Large intestine (tissue), 3 donors: Measurements from ENCODE around the gene NUDT9. TPM values are rescaled to one million over a fixed set of nuclear protein-coding genes. Genes with fewer than 3 reads are reported as not detected.
"Not testable (repeated sequence)": the region's sequence is repeated elsewhere in the genome, so short reads cannot be mapped to it uniquely, and the experiment has no call there.

Experiments
- DNase-seq, 2 donors: peaks; one replicate each; pipeline versions ENCODE4 v3.0.0 to v3.0.0-alpha.2; 2013
- H3K27ac ChIP-seq: one replicate; pipeline ENCODE4 v1.5.1; 2013; ENCODE audit warnings: low read length
- H3K27me3 ChIP-seq: 2 replicates; pipeline ENCODE4 v1.6.1; 2013; ENCODE audit warnings: low read length; ENCODE audit not compliant: control insufficient read depth, insufficient read depth
- H3K36me3 ChIP-seq: 2 replicates; pipeline ENCODE4 v1.6.1; 2013; ENCODE audit warnings: low read length; ENCODE audit not compliant: control insufficient read depth, insufficient read depth
- H3K4me1 ChIP-seq: one replicate; pipeline ENCODE4 v1.6.1; 2013; ENCODE audit warnings: low read length; ENCODE audit not compliant: control insufficient read depth, insufficient read depth
- H3K4me3 ChIP-seq: one replicate; pipeline ENCODE4 v1.5.1; 2013; ENCODE audit warnings: low read length
- H3K9me3 ChIP-seq: one replicate; pipeline ENCODE4 v1.6.1; 2013; ENCODE audit warnings: mild to moderate bottlenecking, low read depth, low read length, moderate library complexity; ENCODE audit not compliant: control insufficient read depth
- WGBS: methylation state at CpG from one replicate; pipeline ENCODE4 v1.1.5; 2013; ENCODE audit warnings: low lambda C conversion rate; ENCODE audit not compliant: insufficient coverage; 5-methylcytosine and 5-hydroxymethylcytosine counted together
- polyA plus RNA-seq: library from polyadenylated mRNA; unstranded; fragments of 120-200 nt; gene quantifications from one replicate; pipeline ENCODE4 v1.2.1, GENCODE V29; 2013

NUDT9 gene
- polyA plus RNA-seq, 1 donor: 71.8 TPM

DNA sequence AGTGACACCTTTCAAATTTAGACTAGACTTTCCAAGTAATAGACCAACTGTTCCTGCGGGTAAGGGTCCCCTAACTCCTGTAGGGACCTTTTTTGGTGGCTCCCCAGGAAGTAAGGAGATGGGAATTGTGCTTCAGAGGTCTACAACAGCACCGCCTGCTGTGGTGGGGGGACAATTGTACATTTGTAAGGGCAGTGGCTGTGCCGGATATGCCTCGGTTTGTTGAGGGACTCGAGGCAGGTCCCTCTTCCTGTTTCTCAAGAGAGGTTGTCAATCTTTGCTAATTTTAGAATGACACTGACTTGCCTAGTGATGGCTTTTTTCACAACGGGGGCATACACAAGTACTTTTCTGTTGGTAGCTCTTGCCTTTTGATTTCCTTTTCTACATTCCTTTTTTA, 15.9 kb upstream of the NUDT9 start:
- Histone ChIP-seq H3K36me3 (no peaks in the 10 kb centered on the region), H3K27me3 (no peaks in the 10 kb centered on the region), H3K4me3 (no peak overlapping the region), H3K9me3 (no peaks in the 10 kb centered on the region), H3K4me1 (peaks cover 37% of the 10 kb centered on the region), H3K27ac (peak overlapping the region; percentile 3)
- 50% methylated on average over 1 of the region's 6 CpGs for WGBS
- no peak for DNase-seq

GRCh38 chr4:87406902-87407301, 15.5 kb upstream of the NUDT9 start:
- peak in 1 of 2 donors; percentile 54 for DNase-seq
- not testable (repeated sequence) for H3K27me3 ChIP-seq, H3K36me3 ChIP-seq, H3K4me3 ChIP-seq, H3K9me3 ChIP-seq
- H3K4me1 ChIP-seq: peaks cover 37% of the 10 kb centered on the region
- WGBS: no CpG with 5 or more reads among the region's 4 CpGs
- H3K27ac ChIP-seq: peak overlapping the region; percentile 42

DNA sequence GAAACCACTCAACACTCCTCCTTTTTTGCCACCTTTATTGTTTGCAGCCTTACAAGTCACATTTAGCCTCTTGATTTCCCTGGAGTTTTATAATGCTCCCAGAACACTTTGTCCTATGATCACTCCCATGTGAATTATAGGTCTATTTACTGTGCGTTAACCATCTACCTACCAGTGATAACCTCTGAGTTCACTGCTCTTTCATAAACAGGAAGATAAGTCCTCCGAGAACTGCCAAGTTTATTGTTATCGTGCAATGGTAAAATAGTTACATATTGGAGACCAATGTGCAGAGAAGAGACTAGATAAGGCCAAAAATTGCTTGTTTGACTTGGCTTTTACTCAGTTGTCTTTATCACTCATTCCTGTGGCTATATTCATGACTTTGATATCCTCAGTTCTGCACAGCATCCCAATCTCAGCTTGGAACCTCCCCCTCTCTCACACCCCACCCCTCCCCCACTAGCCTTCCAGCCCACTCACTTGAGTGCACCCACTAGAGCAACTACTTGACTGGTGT, 12.9 kb upstream of the NUDT9 start:
- peak; percentile 85 to 94 for DNase-seq
- WGBS: no CpG with 5 or more reads among the region's 3 CpGs
- Histone ChIP-seq H3K36me3 (no peaks in the 10 kb centered on the region), H3K27ac (peak overlapping the region; percentile 85), H3K4me1 (peaks cover 37% of the 10 kb centered on the region), H3K4me3 (no peak overlapping the region), H3K27me3 (no peaks in the 10 kb centered on the region), H3K9me3 (no peaks in the 10 kb centered on the region)

- H3K36me3 ChIP-seq: no peaks in the 10 kb centered on the region
- no CpG with 5 or more reads among the region's 2 CpGs for WGBS
- no peaks in the 10 kb centered on the region for H3K27me3 ChIP-seq
- H3K27ac ChIP-seq: peak overlapping the region; percentile 69
- H3K4me3 ChIP-seq: no peak overlapping the region
- H3K4me1 ChIP-seq: peaks cover 37% of the 10 kb centered on the region
- DNase-seq: peak in 1 of 2 donors; percentile 46
- H3K9me3 ChIP-seq: no peaks in the 10 kb centered on the region
Measured at GRCh38 chr4:87410157-87410556, 12.2 kb upstream of the NUDT9 start.

DNA sequence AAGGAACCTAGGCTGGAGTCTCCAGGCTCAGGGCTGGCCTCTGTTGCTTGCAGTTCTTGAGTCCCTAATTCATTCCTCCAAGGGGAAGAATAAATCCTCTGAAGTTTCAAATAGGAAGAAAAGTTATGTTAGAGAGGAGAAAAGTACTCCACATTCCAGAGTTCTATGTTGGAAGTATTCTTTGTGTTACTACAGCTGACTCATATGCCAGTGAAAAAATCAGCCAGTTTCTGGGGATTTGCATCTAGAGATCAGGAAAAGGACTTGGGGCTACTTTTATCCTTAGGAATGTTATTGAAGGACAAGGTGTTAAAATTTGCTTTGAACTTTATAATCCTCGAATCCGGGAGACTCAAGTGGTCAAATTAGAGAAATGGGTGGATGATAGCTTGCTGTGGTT, 11.7 kb upstream of the NUDT9 start:
- Histone ChIP-seq H3K9me3 (no peaks in the 10 kb centered on the region), H3K27ac (peak overlapping the region; percentile 69), H3K36me3 (no peaks in the 10 kb centered on the region), H3K4me3 (no peak overlapping the region), H3K27me3 (no peaks in the 10 kb centered on the region), H3K4me1 (peaks cover 37% of the 10 kb centered on the region)
- no peak for DNase-seq
- 100% methylated on average over 2 of the region's 2 CpGs for WGBS

DNA sequence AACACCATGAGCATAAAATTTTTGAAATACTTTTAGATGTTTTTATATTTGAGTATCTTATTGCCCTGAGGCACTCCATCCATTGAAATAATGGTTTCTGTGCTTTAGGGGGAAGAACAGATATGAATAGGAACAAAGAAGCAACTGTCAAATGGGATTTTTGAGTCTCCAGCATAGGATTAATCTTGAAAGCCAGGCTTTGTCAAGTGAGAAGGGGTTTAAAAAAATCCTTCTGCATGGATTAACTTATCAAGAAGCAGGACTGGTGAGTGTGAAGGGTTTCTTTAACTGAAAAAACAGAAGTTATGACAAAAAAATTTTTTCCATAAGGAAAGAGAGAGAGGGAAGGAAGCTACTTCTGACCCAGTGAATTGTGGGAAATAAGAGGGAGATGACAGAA, 7.6 kb upstream of the NUDT9 start:
- no peaks in the 10 kb centered on the region for H3K36me3 ChIP-seq
- no peak for DNase-seq
- H3K27me3 ChIP-seq: no peaks in the 10 kb centered on the region
- no peak overlapping the region for H3K4me3 ChIP-seq
- no peak overlapping the region for H3K27ac ChIP-seq
- no peaks in the 10 kb centered on the region for H3K9me3 ChIP-seq
- peaks cover 19% of the 10 kb centered on the region for H3K4me1 ChIP-seq

- no peaks in the 10 kb centered on the region for H3K9me3 ChIP-seq
- H3K4me3 ChIP-seq: no peak overlapping the region
- no peak overlapping the region for H3K27ac ChIP-seq
- no peaks in the 10 kb centered on the region for H3K36me3 ChIP-seq
- no peaks in the 10 kb centered on the region for H3K27me3 ChIP-seq
- peaks cover 27% of the 10 kb centered on the region for H3K4me1 ChIP-seq
- DNase-seq: no peak
- no CpG with 5 or more reads among the region's 3 CpGs for WGBS
Measured at GRCh38 chr4:87416965-87417364, 5.4 kb upstream of the NUDT9 start.

DNA sequence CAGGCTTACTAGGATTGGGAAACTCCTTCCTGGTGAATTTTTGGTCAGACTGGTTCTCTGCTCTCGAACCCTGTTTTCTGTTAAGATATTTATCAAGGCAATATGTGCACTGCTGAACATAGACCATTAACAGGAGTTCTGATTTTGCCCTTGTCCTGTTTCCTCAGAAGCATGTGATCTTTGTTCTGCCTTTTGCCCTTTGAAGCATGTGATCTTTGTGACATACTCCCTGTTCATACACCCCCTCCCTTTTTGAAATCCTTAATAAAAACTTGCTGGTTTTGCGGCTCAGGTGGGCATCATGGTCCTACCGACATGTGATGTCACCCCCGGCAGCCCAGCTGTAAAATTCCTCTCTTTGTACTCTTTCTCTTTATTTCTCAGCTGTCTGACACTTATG, 4.0 kb upstream of the NUDT9 start:
- not testable (repeated sequence) for DNase-seq, H3K9me3 ChIP-seq, H3K4me3 ChIP-seq, H3K36me3 ChIP-seq, H3K27me3 ChIP-seq
- 100% methylated on average over 1 of the region's 4 CpGs for whole genome bisulfite sequencing
- Histone ChIP-seq H3K4me1 (peaks cover 28% of the 10 kb centered on the region), H3K27ac (peak overlapping the region; percentile 80)

DNA sequence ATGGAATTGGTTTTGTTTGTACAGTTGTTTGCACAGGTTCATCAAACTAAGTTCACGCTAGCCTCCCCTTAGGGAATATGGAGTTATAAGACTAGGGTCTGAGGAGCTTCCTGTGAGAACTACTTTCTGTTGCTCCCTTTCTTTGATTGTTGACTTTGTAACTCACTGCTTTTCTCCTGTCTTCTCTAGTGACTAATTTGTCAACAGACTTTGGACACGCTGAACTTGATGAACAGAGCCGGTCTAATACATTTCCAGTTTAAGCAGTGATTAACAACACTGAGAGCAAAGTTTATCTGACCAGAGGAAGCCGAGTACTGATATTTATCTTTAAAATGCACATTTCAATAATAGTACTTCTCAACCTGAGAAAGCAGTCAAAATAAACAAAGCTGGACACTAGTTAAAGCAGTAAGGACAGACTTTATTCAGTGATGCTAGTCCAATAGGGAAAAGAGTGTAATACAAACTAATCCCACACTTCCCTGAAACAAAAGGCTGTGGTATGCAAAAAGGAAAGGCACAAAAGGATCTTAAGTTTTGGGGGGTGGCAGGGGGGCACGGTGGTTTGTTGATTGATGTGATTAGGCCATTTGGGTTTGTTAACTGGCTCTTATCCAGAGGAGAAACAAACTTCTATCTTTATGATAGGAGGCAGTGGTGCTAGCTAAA, 2.7 kb upstream of the NUDT9 start:
- no peaks in the 10 kb centered on the region for H3K9me3 ChIP-seq
- H3K4me1 ChIP-seq: peaks cover 28% of the 10 kb centered on the region
- WGBS: 0% methylated on average over 2 of the region's 5 CpGs
- peak; percentile 51 to 84 for DNase-seq
- peak overlapping the region; percentile 80 for H3K27ac ChIP-seq
- H3K4me3 ChIP-seq: no peak overlapping the region
- H3K27me3 ChIP-seq: no peaks in the 10 kb centered on the region
- H3K36me3 ChIP-seq: no peaks in the 10 kb centered on the region

DNA sequence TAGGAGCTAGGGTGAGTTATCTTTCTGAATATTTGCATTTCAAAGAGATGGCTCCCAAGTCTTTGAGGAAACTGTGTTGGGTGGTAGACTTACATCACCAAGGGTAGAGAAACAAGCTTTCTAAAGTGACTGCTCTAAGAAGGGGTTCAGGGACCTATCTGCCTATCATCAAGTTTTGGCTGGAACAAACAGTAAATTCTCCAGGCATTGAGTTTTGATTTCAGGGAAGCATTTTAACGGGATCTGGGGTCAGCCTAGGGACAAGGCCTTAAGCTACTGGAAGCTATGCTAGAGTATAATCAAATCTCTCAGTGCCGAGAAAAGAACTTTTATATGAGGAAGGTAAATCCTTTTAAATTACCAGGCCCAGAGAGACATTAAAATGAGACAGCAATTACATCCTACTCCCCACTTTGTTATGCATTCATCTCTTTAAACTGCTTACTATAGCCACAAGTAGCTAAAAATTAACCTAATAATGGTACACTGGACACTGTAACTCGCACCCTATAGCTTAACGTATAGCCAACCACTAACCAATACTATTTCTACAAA, 2.0 kb upstream of the NUDT9 start:
- H3K36me3 ChIP-seq: no peaks in the 10 kb centered on the region
- no peaks in the 10 kb centered on the region for H3K9me3 ChIP-seq
- H3K4me3 ChIP-seq: no peak overlapping the region
- H3K27ac ChIP-seq: peak overlapping the region; percentile 80
- peaks cover 28% of the 10 kb centered on the region for H3K4me1 ChIP-seq
- 80% methylated on average over 1 of the region's 4 CpGs for WGBS
- no peaks in the 10 kb centered on the region for H3K27me3 ChIP-seq
- DNase-seq: no peak
